HG03378 (cell line): ENCODE results near the gene OR2T3.
A peak's percentile ranks its signal among the peaks of the same experiment; 100 is the strongest.
"Not testable (repeated sequence)": the region's sequence is repeated elsewhere in the genome, so short reads cannot be mapped to it uniquely, and the experiment has no call there.

Experiments used
- ATAC-seq: cut with Tn5 transposase; IDR thresholded peaks from one replicate; pipeline ENCODE4 v1.9.1; 2021; ENCODE audit warnings: mild to moderate bottlenecking, moderate library complexity; ENCODE audit not compliant: unreplicated experiment

Gene OR2T3

GRCh38 chr1:248473051-248473450 is at the start of gene OR2T3:
TSS of gene OR2T3 (plus strand) at chr1:248473351. CDS start at chr1:248473351, 0 bp downstream.
- not testable (repeated sequence) for ATAC-seq

GRCh38 chr1:248427526-248428191 is 45.5 kb upstream of the OR2T3 start:
- ATAC-seq, result peak; percentile 57

- peak; percentile 97 for ATAC-seq
These were observed 45.0 kb upstream of the OR2T3 start for GRCh38 chr1:248428192-248428533.

- not testable (repeated sequence) for ATAC-seq
These were observed 41.5 kb upstream of the OR2T3 start for GRCh38 chr1:248431683-248432082.

- not testable (repeated sequence) for ATAC-seq
These were observed 41.0 kb upstream of the OR2T3 start for GRCh38 chr1:248432201-248432600.

GRCh38 chr1:248433811-248434415 is 39.2 kb upstream of the OR2T3 start:
- ATAC-seq, result not testable (repeated sequence)

- peak; percentile 54 for ATAC-seq
These were observed 38.2 kb upstream of the OR2T3 start for GRCh38 chr1:248434913-248435312.

GRCh38 chr1:248436303-248436702 is 36.8 kb upstream of the OR2T3 start:
- peak; percentile 48 for ATAC-seq

GRCh38 chr1:248438668-248439067 is 34.5 kb upstream of the OR2T3 start:
- ATAC-seq, result not testable (repeated sequence)

GRCh38 chr1:248439283-248439682 is 33.9 kb upstream of the OR2T3 start:
- not testable (repeated sequence) for ATAC-seq

GRCh38 chr1:248442500-248443277 is 30.5 kb upstream of the OR2T3 start:
- not testable (repeated sequence) for ATAC-seq

GRCh38 chr1:248444603-248445002 is 28.5 kb upstream of the OR2T3 start:
- ATAC-seq, result not testable (repeated sequence)

GRCh38 chr1:248445399-248445798 is 27.8 kb upstream of the OR2T3 start, which contains the start of gene OR2T2:
TSS of gene OR2T2 (plus strand) at chr1:248445637. CDS start at chr1:248452798, 7,161 bp downstream.
- not testable (repeated sequence) for ATAC-seq

GRCh38 chr1:248448409-248449074 is 24.6 kb upstream of the OR2T3 start:
- peak; percentile 72 for ATAC-seq

- ATAC-seq, result not testable (repeated sequence)
These were observed 23.2 kb upstream of the OR2T3 start for GRCh38 chr1:248449821-248450465.

- ATAC-seq, result peak; percentile 76
These were observed 22.5 kb upstream of the OR2T3 start for GRCh38 chr1:248450466-248451145.

GRCh38 chr1:248453619-248454018 is 19.5 kb upstream of the OR2T3 start:
- not testable (repeated sequence) for ATAC-seq

- not testable (repeated sequence) for ATAC-seq
These were observed 18.1 kb upstream of the OR2T3 start for GRCh38 chr1:248455045-248455444.

GRCh38 chr1:248456635-248457034 is 16.5 kb upstream of the OR2T3 start:
- ATAC-seq, result not testable (repeated sequence)

GRCh38 chr1:248459117-248459516 is 14.0 kb upstream of the OR2T3 start:
- not testable (repeated sequence) for ATAC-seq
